Measurements from ENCODE around the gene SORCS2.

GRCh38 chr4:7242766-7243165 lies 50.4 kb downstream of the SORCS2 start:
- TF ChIP-seq POLR2A (IDR thresholded peaks at IDR 0.05): no peak
- TF ChIP-seq, protein P1, sequence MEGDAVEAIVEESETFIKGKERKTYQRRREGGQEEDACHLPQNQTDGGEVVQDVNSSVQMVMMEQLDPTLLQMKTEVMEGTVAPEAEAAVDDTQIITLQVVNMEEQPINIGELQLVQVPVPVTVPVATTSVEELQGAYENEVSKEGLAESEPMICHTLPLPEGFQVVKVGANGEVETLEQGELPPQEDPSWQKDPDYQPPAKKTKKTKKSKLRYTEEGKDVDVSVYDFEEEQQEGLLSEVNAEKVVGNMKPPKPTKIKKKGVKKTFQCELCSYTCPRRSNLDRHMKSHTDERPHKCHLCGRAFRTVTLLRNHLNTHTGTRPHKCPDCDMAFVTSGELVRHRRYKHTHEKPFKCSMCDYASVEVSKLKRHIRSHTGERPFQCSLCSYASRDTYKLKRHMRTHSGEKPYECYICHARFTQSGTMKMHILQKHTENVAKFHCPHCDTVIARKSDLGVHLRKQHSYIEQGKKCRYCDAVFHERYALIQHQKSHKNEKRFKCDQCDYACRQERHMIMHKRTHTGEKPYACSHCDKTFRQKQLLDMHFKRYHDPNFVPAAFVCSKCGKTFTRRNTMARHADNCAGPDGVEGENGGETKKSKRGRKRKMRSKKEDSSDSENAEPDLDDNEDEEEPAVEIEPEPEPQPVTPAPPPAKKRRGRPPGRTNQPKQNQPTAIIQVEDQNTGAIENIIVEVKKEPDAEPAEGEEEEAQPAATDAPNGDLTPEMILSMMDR (IDR thresholded peaks at IDR 0.05): no peak

Measured in right lobe of liver (tissue), 4 donors.